CD4-positive, alpha-beta T cell treated with Interleukin-17A for 4 hours (primary cell): ENCODE results near the gene C16orf78.

ENCODE experiments used
- DNase-seq: peaks from one replicate; pipeline ENCODE4 v3.0.0-alpha.2; 2020; ENCODE audit warnings: mixed read lengths

Gene C16orf78

GRCh38 chr16:49436181-49436580 is 62.6 kb downstream of the C16orf78 start:
- no peak for DNase-seq

GRCh38 chr16:49437344-49437743 is 63.7 kb downstream of the C16orf78 start:
- no peak for DNase-seq

- no peak for DNase-seq
Observed at GRCh38 chr16:49439050-49439449, 65.4 kb downstream of the C16orf78 start.

GRCh38 chr16:49439676-49440075 is 66.1 kb downstream of the C16orf78 start:
- no peak for DNase-seq

GRCh38 chr16:49440156-49441065 is 66.8 kb downstream of the C16orf78 start:
- DNase-seq, result no peak

DNA sequence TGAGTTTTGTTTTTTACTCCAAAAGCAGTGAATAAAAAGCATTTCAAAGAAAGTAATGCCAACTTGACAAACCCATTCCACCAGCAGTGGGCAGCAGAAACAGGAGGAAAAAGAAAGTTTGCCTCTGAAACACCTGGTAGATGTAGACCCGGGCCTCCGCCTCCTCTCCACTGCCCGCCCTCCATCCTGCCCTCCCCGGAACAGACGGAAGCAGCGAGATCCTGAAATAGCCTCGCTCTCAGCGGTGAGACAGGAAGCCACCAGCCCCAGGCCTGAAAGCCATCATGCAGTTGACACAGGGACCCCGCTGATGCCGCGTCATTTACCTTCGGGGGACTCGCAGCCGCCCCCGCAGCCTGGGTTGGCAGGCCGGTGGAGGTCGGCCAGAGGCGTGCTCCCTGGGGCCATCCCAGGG is 67.8 kb downstream of the C16orf78 start:
- DNase-seq, result peak; percentile 86

DNA sequence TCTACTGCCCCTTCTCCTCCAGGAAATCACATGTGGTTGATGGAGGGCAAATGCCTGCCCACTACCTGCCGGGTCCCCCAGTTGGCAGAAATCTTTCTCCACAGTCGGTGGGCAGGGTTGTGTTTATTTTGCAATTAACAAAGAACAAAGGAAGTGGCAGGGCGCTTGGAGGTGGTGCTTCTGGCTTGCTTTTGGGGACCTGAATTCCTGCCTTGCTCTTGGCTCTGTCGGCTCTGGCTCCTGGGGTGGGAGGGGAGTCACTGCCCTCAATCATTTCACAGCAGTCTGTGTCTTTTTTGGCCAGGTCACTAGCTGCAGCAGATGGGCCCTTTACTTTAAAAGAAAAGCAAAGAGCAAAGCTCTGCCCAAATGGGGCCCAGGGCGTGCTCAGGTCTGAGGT is 69.2 kb downstream of the C16orf78 start:
- no peak for DNase-seq

GRCh38 chr16:49443576-49443975 is 70.0 kb downstream of the C16orf78 start:
- DNase-seq, result no peak

DNA sequence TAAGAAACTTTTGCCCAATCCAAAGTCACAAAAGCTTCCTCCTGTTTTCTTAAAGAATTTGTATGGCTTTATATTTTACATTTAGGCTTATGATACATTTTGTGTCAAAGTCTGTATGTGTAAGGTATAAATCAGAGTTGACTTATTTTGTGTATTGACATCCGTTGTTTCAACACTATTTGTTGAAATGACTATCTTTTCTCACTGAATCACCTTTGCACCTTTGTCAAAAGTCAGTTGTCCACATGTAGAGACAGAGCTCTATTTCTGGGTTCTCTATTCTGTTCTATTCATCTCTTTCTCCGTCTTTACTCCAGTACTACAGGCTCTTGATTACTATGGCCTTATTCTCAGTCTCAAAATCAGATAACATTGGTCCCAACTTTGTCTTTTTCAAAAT is 73.2 kb downstream of the C16orf78 start:
- DNase-seq, result no peak
